Fibroblast of lung (primary cell): ENCODE measurements around the gene RERE.

ENCODE experiments used
- CTCF ChIP-seq, 2 donors: IDR thresholded peaks in 1 of 2; conservative IDR thresholded peaks in 1 of 2; 1 replicate in 1 of 2; 2 replicates in 1 of 2; pipeline ENCODE4 v1.5.1; 2011 to 2012; ENCODE audit warnings: low read length in 2 of 2, control low read depth in 1 of 2, inconsistent platforms in 1 of 2, low read depth in 1 of 2, mild to moderate bottlenecking in 1 of 2
- EZH2 ChIP-seq: IDR thresholded peaks from 2 replicates; pipeline ENCODE4 v1.5.1; 2012; ENCODE audit warnings: low read length, control low read depth, mild to moderate bottlenecking; ENCODE audit errors: missing control alignments

- TF ChIP-seq CTCF (conservative IDR thresholded peaks at IDR 0.05 in 1 of 2, IDR thresholded peaks at IDR 0.05 in 1 of 2; ENCODE audit: low read depth in 1 of 2, low read length in 2 of 2) (no peak), EZH2 (no peak)
These were observed 39.4 kb upstream of the RERE start for GRCh38 chr1:8856689-8857412.
